K562 (cell line): ENCODE data around the gene HDGFL2. TPM values are rescaled to one million over a fixed set of nuclear protein-coding genes. Genes with fewer than 3 reads are reported as not detected.

Source experiments
- ARID3A ChIP-seq: IDR thresholded peaks from 2 replicates; pipeline ENCODE4 v1.6.1; 2012; ENCODE audit warnings: low read depth, low read length, improper control_type of control experiment, borderline replicate concordance
- CHD1 ChIP-seq: fragments of 200-600 bp; sonication (generic); IDR thresholded peaks from one replicate; pipeline ENCODE4 v1.6.1; 2012; ENCODE audit warnings: mild to moderate bottlenecking, moderate library complexity, low read length, inconsistent platforms
- CREB3 ChIP-seq: fragments of 450-650 bp; conservative IDR thresholded peaks from 2 replicates; pipeline ENCODE4 v1.6.1; 2016; ENCODE audit warnings: missing genetic modification characterization, low read depth, mild to moderate bottlenecking, missing compliant biosample characterization, moderate library complexity
- HDAC3 ChIP-seq: fragments of 450-650 bp; IDR thresholded peaks from 2 replicates; pipeline ENCODE4 v1.6.1; 2018; ENCODE audit warnings: borderline replicate concordance, mild to moderate bottlenecking, moderate library complexity; ENCODE audit not compliant: partially characterized antibody
- HOXB6 ChIP-seq: fragments of 250-450 bp; sonication (Bioruptor Pico); IDR thresholded peaks from 2 replicates; pipeline ENCODE4 v1.5.1; 2022; ENCODE audit warnings: mild to moderate bottlenecking, borderline replicate concordance
- JUND ChIP-seq, 2 experiments: IDR thresholded peaks; 2 replicates in 1 of 2; 3 replicates in 1 of 2; pipeline ENCODE4 v1.6.1; 2011; ENCODE audit warnings: borderline replicate concordance in 2 of 2, low read depth in 2 of 2, low read length in 2 of 2, improper control_type of control experiment in 1 of 2, missing biosample characterization in 1 of 2, missing genetic modification characterization in 1 of 2, missing genetic modification reagents in 1 of 2
- KHSRP ChIP-seq: fragments of 450-650 bp; IDR thresholded peaks from 2 replicates; pipeline ENCODE4 v1.6.1; 2017
- MCM3 ChIP-seq: fragments of 450-650 bp; IDR thresholded peaks from 2 replicates; pipeline ENCODE4 v1.6.1; 2016
- POLR2A ChIP-seq: fragments of 450-650 bp; conservative IDR thresholded peaks from 2 replicates; pipeline ENCODE4 v1.6.1; 2016
- POLR2AphosphoS5 ChIP-seq: IDR thresholded peaks from 2 replicates; pipeline ENCODE4 v1.6.1; 2011; ENCODE audit warnings: mild to moderate bottlenecking, low read depth, low read length, moderate library complexity; ENCODE audit not compliant: control insufficient read depth, insufficient read depth
- POLR2G ChIP-seq: fragments of 200-400 bp; formaldehyde crosslinking; IDR thresholded peaks from 2 replicates; pipeline ENCODE4 v1.6.1; 2017; ENCODE audit warnings: low read depth, mild to moderate bottlenecking, antibody characterized with exemption, low read length, moderate library complexity
- RBM15 ChIP-seq: fragments of 200-400 bp; formaldehyde crosslinking; IDR thresholded peaks from 2 replicates; pipeline ENCODE4 v1.6.1; 2018; ENCODE audit warnings: mild to moderate bottlenecking, low read length, moderate library complexity; ENCODE audit not compliant: insufficient read depth
- RNF219 ChIP-seq: fragments of 250-450 bp; sonication (Bioruptor Pico); IDR thresholded peaks from 2 replicates; pipeline ENCODE4 v1.5.0; 2022; ENCODE audit warnings: mild to moderate bottlenecking
- SIRT6 ChIP-seq: IDR thresholded peaks from one replicate; pipeline ENCODE4 v1.6.1; 2012; ENCODE audit warnings: low read depth, mild to moderate bottlenecking, control low read depth, inconsistent platforms, low read length, moderate library complexity
- THRA ChIP-seq: fragments of 450-650 bp; IDR thresholded peaks from 2 replicates; pipeline ENCODE4 v1.6.1; 2017; ENCODE audit warnings: mild to moderate bottlenecking, moderate library complexity
- U2AF2 ChIP-seq: fragments of 200-400 bp; formaldehyde crosslinking; optimal IDR thresholded peaks from 2 replicates; pipeline ENCODE3; 2017; ENCODE audit warnings: low read depth, mild to moderate bottlenecking, low read length
- ZFP36 ChIP-seq: fragments of 150-350 bp; IDR thresholded peaks from 2 replicates; pipeline ENCODE4 v1.6.1; 2018; ENCODE audit warnings: low read length, low read depth; ENCODE audit not compliant: partially characterized antibody
- ZNF644 ChIP-seq: fragments of 200-800 bp; sonication (Bioruptor generic); IDR thresholded peaks from 2 replicates; pipeline ENCODE4 v1.6.1; 2016; ENCODE audit warnings: low read depth, missing genetic modification characterization, missing compliant biosample characterization
- ZNF655 ChIP-seq: fragments of 250-450 bp; sonication (Bioruptor Pico); IDR thresholded peaks from 2 replicates; pipeline ENCODE4 v1.5.0; 2021
- ZNF76 ChIP-seq: fragments of 250-450 bp; sonication (Bioruptor Pico); IDR thresholded peaks from 2 replicates; pipeline ENCODE4 v1.4.0; 2020; ENCODE audit warnings: mild to moderate bottlenecking, moderate library complexity, borderline replicate concordance
- polyA plus RNA-seq, 8 experiments: library from polyadenylated mRNA; depleted of rRNA in 4 of 8; stranded (reverse) in 5 of 8; unstranded in 3 of 8; fragments of >200 nt; fragmentation: Nextera tagmentation in 2 of 8; fragmentation: Illumina TruSeq in 1 of 8; extraction: Ambion mirVana in 2 of 8; extraction: Trizol in 1 of 8; gene quantifications; 2 replicates each; pipeline versions ENCODE4 v1.2.1 to v1.2.3, GENCODE V29; 2011 to 2014; ENCODE audit warnings: inconsistent platforms in 1 of 8, missing spikeins in 1 of 8
- total RNA-seq, 7 experiments: library from RNA; depleted of rRNA in 6 of 7; stranded (reverse); fragments of >200 nt in 6 of 7; fragmentation: Illumina TruSeq in 2 of 7; extraction: Trizol in 2 of 7; gene quantifications; 2 replicates each; pipeline versions ENCODE4 v1.2.1 to v1.2.3, GENCODE V29; 2011 to 2021; ENCODE audit warnings: low replicate concordance in 1 of 7

Gene HDGFL2
- total and polyA plus RNA-seq, 9 of the 15 experiments (the other 6 are each of a cell fraction or from before 2014, with no cell fraction given), result 0.13 to 61.7 (median 16.0) TPM

- TF ChIP-seq JUND (IDR thresholded peaks at IDR 0.05; ENCODE audit: borderline replicate concordance, low read depth, low read length) (no peak), JUND (tag; IDR thresholded peaks at IDR 0.05; ENCODE audit: borderline replicate concordance, low read depth, low read length) (no peak), MCM3 (no peak), ZNF644 (tag) (no peak), RNF219 (CRISPR knock-in tag) (no peak), HOXB6 (CRISPR knock-in tag) (no peak), KHSRP (no peak), POLR2AphosphoS5 (peak; percentile 21; the same call in 1 of the 2 replicates), ZNF76 (no peak), ZNF655 (no peak), SIRT6 (peak; percentile 56), ZFP36 (peak; percentile 38), RBM15 (no peak), U2AF2 (no peak), CREB3 (tag) (no peak), CHD1 (no peak), HDAC3 (no peak), POLR2G (peak; percentile 75), POLR2A (0 out of 2 replicates have a peak, but pooled peaks have one; percentile 6), ARID3A (no peak), THRA (no peak)
Observed at GRCh38 chr19:4452230-4452990, 19.7 kb upstream of the HDGFL2 start (continued).
